Fibroblast of villous mesenchyme (primary cell): ENCODE measurements around the gene FTO. TPM values are rescaled to one million over a fixed set of nuclear protein-coding genes. Genes with fewer than 3 reads are reported as not detected.

Experiments used
- DNase-seq: peaks from one replicate; pipeline ENCODE4 v3.0.0-alpha.2; 2010; ENCODE audit warnings: low read depth
- H3K4me3 ChIP-seq: 2 replicates; pipeline ENCODE4 v1.5.1; 2011; ENCODE audit warnings: low read depth, mild to moderate bottlenecking, low read length
- total RNA-seq: library from RNA; depleted of rRNA; stranded (reverse); fragments of >200 nt; gene quantifications from 2 replicates; pipeline ENCODE4 v1.2.3, GENCODE V29; 2012
- TF ChIP-seq, protein P1 (sequence below): IDR thresholded peaks from 2 replicates; pipeline ENCODE4 v1.5.1; 2012; ENCODE audit warnings: low read depth, mild to moderate bottlenecking, low read length; ENCODE audit not compliant: insufficient read depth

FTO gene
- total RNA-seq, 1 donor, result 157 TPM

DNA sequence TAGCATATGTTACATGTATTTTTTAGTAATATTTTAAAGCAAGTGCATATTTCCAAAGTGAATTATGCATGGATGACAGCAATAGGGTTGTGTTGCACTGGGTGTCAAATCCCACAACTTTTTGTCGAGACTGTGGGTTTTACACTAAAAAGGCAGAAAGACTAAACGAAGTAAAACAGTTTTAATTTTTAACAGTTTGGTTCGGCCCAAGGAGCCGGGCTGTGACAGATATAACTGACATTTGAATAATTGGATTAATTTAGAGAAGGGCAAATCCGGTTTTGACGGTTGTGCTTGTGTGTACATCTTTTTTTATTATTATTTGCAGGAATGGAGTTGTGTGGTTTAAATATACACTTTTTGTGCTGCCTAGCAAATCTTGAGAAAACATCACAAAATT lies 263.6 kb downstream of the FTO start:
- TF ChIP-seq, protein P1, sequence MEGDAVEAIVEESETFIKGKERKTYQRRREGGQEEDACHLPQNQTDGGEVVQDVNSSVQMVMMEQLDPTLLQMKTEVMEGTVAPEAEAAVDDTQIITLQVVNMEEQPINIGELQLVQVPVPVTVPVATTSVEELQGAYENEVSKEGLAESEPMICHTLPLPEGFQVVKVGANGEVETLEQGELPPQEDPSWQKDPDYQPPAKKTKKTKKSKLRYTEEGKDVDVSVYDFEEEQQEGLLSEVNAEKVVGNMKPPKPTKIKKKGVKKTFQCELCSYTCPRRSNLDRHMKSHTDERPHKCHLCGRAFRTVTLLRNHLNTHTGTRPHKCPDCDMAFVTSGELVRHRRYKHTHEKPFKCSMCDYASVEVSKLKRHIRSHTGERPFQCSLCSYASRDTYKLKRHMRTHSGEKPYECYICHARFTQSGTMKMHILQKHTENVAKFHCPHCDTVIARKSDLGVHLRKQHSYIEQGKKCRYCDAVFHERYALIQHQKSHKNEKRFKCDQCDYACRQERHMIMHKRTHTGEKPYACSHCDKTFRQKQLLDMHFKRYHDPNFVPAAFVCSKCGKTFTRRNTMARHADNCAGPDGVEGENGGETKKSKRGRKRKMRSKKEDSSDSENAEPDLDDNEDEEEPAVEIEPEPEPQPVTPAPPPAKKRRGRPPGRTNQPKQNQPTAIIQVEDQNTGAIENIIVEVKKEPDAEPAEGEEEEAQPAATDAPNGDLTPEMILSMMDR, result no peak
- no peak overlapping the region for H3K4me3 ChIP-seq
- no peak for DNase-seq

DNA sequence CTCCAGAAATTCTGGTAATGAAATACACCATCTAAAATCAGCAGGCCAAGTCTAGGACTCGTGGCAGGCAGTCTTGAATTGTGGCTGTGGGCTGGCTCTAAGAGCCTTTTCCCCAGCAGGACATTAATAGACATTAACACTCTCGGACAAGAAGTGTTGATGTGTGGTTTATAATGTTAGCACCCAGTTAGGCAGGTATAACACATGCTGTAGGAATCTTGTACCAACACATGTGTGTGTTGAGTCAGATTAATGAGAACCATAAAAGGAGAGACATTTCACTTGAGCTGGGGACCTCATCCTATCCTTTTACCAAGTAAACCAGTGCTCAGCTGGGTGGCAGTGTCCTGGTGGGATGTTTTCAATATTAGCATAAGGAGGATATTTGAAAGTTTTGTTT lies 264.5 kb downstream of the FTO start:
- no peak for DNase-seq
- TF ChIP-seq, protein P1, result no peak
- no peak overlapping the region for H3K4me3 ChIP-seq

DNA sequence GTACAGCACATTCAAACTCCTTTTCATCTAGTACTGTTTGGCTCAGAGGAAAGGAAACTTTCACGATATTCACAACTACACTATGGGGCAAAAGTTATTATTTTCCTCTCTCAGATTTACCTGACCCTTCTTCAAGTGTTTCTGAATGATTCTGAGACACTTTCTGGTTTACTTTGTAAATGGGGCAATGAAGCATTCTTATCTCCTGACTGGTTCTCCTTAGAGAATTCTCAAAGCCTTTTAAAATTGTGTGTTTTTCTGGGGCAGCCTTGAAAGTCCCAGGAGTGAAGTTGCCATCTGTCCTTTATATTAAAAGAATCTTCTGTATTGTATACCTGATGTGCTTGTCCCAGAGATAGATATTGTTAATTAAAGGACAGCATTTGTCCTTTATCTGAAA lies 264.9 kb downstream of the FTO start:
- TF ChIP-seq, protein P1, result no peak
- no peak overlapping the region for H3K4me3 ChIP-seq
- no peak for DNase-seq

DNA sequence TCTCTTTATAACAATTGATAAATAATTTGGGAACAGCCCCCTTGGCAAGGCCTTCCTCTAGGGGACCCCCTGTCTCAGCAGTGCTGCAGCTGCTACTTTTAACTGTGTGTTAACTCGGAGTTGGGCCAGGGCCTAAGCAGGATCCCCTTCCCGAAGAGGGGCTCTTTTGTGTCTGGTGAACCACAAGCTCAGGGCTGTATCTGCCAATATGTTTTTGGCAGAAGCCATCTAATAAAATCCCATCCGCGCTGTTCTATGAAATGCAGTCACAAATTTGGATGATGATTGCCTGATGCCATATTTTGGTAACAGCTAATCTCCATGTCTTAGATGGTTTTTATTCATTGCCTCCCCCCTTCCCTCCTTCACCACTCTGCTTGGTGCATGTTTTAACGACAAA lies 267.7 kb downstream of the FTO start:
- TF ChIP-seq, protein P1, result no peak
- DNase-seq, result no peak

DNA sequence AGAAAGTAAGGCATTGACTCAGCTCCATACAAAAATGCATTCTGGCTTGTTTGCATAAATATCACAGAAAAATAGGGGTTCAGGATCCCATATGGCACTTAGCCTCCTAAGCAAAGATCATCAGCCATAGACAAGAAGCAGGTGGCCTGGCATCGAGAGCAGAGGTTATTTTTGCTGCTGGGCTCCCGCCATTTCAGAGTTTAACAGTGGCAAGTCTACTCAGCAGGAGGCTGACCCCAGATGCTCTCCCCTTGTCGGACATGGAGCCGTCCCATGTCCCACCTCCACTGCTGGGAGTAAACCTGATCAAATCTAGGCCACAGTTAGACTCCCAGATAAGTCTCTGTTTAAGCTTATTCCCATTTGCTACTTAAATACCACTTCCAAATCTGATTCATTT lies 269.1 kb downstream of the FTO start:
- no peak overlapping the region for H3K4me3 ChIP-seq
- no peak for DNase-seq
- TF ChIP-seq, protein P1, result no peak

More for the DNA sequence above, 267.7 kb downstream of the FTO start:
- no peak overlapping the region for H3K4me3 ChIP-seq

DNA sequence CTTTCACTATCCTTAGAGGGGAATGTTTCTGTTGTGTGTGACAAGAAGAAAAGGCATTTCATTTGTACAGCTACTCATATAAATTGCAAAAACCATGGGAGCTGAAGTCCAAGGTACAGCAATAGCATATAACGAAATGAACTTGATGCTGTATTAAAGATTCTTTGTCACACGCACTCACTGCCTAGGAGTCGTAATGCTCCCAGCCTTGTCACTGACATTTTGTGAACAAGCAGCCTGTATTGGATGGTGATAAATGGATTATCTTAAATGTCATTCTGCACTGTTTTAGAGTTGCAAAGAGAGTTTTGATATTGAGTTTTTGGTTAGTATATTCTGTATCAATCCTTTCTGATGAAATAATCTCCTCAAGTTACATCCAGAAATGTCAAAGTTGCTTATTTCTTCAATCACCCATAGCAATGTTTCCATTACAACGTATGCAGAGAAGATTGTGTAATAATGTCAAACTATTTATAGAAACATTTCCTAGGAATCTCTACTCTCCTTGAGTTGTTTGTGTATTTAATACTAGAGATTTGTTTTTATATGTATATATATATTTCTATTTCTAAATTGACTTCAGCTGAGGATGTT lies 270.6 kb downstream of the FTO start:
- no peak overlapping the region for H3K4me3 ChIP-seq
- TF ChIP-seq, protein P1, result no peak
- DNase-seq, result peak; percentile 27

DNA sequence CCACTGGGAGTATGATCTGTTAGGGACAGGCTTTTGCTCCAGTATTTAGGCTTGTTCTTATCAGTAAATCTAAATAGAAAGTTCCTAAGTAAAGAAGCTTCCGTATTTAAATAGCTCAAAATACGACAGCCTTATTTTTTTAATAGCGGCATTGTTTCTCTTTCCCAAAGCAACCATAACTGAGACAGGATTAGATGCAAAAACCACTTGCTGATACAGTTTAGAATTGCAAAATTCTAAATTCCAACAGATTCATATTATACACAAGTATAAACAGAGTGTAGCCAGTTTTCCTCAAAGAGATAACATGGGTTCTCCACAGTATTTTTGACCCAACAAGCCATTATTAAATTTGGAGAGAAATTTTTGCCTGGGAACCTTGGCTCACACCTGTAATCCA lies 276.7 kb downstream of the FTO start:
- DNase-seq, result peak; percentile 57
- TF ChIP-seq, protein P1, result no peak
- H3K4me3 ChIP-seq, result no peak overlapping the region
